Right cardiac atrium (tissue), 5 donors: ENCODE data around the gene MYO1C. TPM values are rescaled to one million over a fixed set of nuclear protein-coding genes. Genes with fewer than 3 reads are reported as not detected.

Experiments used
- ATAC-seq, 2 donors: fragments of 200-7000 bp; cut with Tn5 transposase; one replicate each; pipeline versions ENCODE4 v1.8.0 to v1.9.1; 2020; ENCODE audit warnings: moderate library complexity in 2 of 2, mild to moderate bottlenecking in 1 of 2
- DNase-seq, 3 donors: peaks; one replicate each; pipeline ENCODE4 v3.0.0-alpha.2; 2020
- H3K27ac ChIP-seq: one replicate; pipeline ENCODE4 v1.5.1; 2013; ENCODE audit warnings: mild to moderate bottlenecking, low read length, control low read depth, moderate library complexity
- H3K27me3 ChIP-seq: one replicate; pipeline ENCODE4 v1.6.1; 2013; ENCODE audit not compliant: control insufficient read depth, insufficient read depth
- H3K4me1 ChIP-seq: one replicate; pipeline ENCODE4 v1.6.1; 2013; ENCODE audit warnings: low read length; ENCODE audit not compliant: control insufficient read depth, insufficient read depth
- H3K4me3 ChIP-seq: one replicate; pipeline ENCODE4 v1.5.1; 2013; ENCODE audit warnings: low read length, control low read depth
- H3K9me3 ChIP-seq: one replicate; pipeline ENCODE4 v1.6.1; 2013; ENCODE audit warnings: low read length; ENCODE audit not compliant: control insufficient read depth
- WGBS: extraction: QIAGEN DNeasy Blood & Tissue Kit; methylation state at CpG from one replicate; pipeline ENCODE4 v1.1.7; 2013; 5-methylcytosine and 5-hydroxymethylcytosine counted together
- intact Hi-C, 4 donors: fragments of 100-400 bp; cut with DNase I; formaldehyde crosslinking; loops; one replicate each; pipeline versions ENCODE4 v1.11.0 to v1.14.0; 2022 to 2023
- polyA plus RNA-seq: library from polyadenylated mRNA; stranded (reverse); fragments of 200-250 nt; gene quantifications from one replicate; pipeline ENCODE4 v1.2.3, GENCODE V29; 2013
- total RNA-seq, 4 donors: library from RNA; stranded (reverse); fragmentation: NEBNext Ultra II Directional; extraction: Animal tissue kit (Norgen Biotek cat#: 25700); gene quantifications; one replicate each; pipeline ENCODE4 v1.2.1, GENCODE V29; 2021
- donor health status: healthy with polysubstance abuse.
- donor health status: DM: no; HTN: yes; CAD: no.
- donor health status: DM: no; HTN: no; CAD: no.
- donor health status: DM: no; HTN: yes; CAD: no; lungs with severe emphysema.
- donor health status: DM: yes; HTN: yes; CAD: no.

The MYO1C gene
- total and polyA plus RNA-seq, 5 donors, result 78.9 to 185 (median 175) TPM

DNA sequence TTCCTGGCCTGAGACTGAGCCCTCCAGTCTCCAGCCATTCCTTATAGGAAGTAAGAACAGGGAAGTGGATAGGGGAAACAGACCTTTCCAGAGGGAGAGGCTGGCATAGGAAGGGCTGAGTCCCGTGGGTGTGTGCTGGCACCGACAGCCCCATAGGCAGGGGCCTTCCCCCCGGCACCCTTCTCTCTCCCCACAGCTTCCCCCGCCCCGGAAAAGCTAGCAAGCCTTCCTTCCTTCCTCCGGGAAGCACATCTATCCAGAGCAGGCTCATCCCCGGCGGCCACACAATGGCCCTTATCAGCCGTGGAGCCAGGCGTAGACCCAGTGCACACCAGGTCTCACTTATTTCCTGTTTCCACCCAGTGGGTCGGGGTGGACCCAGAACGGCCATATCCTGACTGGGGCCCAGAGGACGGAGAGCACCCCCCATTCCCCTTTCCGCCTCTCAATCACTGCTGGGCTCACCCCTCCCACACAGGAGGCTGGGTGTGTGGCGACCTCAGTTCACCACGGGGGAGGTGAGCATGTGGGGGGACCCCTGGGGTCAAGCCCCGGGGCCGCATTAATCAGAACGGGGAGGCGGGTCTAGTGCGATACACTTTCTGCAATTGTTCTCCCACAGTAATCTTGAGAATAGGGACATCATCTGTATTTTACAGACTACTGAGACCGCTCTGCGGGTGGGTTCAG is 950 bp upstream of the MYO1C start:
- H3K4me1 ChIP-seq, result peaks cover 35% of the 10 kb centered on the region
- WGBS, result 39% methylated on average over 23 of the region's 23 CpGs
- peak; percentile 78 to 88 (median 86) for DNase-seq
- H3K27me3 ChIP-seq, result no peaks in the 10 kb centered on the region
- intact Hi-C loops, result no loop called here
- H3K27ac ChIP-seq, result peak overlapping the region; percentile 93
- peak; percentile 42 to 78 for ATAC-seq
- H3K4me3 ChIP-seq, result no peak overlapping the region
- H3K9me3 ChIP-seq, result no peaks in the 10 kb centered on the region

DNA sequence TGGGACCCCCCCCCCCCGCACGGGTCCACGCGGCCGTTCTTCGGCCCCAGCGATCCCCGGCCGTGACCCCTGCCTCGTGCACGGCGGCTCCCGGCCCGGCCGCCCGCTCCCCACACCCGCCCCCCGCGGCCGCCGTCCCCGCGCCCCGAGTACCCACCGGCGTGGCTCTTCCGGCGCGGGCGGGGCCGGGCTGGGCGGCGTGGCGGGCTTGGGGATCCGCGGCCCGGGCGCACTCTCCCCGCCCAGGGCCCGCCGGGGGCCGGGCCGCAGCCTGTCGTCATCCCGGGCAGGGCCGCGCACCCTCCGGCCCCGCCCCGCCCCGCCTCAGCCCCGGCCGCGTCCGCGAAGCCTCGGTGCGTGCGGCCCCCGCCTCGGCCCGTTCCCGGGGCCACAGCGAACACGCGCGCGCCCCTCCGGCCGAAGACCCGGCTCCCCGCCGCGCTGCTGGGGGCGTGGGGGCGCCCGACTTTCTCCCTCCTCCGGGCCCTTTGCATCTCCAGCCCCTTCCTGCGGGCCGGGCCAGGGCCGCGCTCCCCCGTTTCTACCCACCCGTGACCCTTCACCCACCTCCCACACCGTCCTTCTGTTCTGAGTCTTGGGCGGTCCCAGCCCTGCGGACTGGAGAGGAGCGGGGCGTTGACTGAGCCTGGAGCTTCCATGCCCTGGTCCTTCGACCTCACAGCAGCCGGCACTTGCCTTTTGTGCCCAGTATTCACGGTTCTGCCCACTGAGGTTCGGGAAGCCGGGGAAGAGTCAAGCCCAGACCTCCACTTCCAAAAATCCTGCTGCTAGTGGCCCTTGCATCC is 840 bp downstream of the MYO1C start:
- H3K4me1 ChIP-seq, result peaks cover 35% of the 10 kb centered on the region
- WGBS, result 2% methylated on average over 93 of the region's 94 CpGs
- H3K4me3 ChIP-seq, result peak overlapping the region; percentile 86
- peak overlapping the region; percentile 93 for H3K27ac ChIP-seq
- H3K9me3 ChIP-seq, result no peaks in the 10 kb centered on the region
- intact Hi-C loops, result no loop called here
- ATAC-seq (peak; percentile 31 to 57), DNase-seq (peak; percentile 79 to 91 (median 91))
- no peaks in the 10 kb centered on the region for H3K27me3 ChIP-seq

DNA sequence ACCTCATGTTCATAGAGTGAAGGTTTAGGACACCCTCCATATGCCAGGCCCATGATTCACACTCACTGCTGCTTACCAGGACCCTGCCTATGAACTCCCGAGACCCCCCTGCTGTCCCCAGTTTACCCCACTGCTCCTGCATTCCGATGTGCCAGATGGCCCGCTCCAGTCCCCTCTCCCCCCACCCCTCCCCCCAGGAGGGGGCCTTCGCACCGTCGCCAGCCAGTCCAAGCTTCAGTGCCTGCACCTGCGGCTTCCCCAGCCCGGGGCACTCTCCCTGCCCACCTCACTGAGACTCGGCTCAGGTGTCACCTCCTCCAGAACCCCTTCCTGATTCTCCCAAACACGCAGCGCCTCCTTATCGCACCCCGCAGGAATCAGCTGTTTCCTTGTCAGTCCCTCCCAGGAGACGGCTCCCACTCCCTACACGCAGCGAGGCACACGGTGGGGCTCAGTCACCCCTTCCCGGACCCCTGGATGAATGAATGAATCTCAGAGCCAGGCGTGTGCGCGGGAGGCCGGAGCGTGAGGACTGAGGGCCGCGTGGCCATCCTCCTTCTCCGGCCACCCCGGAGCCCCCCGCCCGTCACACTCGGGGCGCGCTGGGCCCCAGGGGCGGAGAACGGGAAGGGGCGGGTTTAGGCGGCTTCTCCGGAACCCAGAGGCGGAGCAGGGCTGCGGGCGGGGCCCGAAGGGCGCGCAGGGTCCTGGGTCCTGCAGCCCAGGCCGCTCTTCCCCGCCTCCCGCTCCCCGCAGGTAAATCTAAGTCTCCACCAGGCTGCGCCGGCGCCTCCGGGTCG is 1.6 kb downstream of the MYO1C start:
- ATAC-seq (peak; percentile 32 to 41), DNase-seq (peak; percentile 84 to 92 (median 91))
- Histone ChIP-seq H3K4me1 (peaks cover 29% of the 10 kb centered on the region), H3K4me3 (peak overlapping the region; percentile 86), H3K27me3 (no peaks in the 10 kb centered on the region), H3K27ac (peak overlapping the region; percentile 69), H3K9me3 (no peaks in the 10 kb centered on the region)
- intact Hi-C loops, result no loop called here
- WGBS, result under 1% methylated on average over 52 of the region's 52 CpGs

DNA sequence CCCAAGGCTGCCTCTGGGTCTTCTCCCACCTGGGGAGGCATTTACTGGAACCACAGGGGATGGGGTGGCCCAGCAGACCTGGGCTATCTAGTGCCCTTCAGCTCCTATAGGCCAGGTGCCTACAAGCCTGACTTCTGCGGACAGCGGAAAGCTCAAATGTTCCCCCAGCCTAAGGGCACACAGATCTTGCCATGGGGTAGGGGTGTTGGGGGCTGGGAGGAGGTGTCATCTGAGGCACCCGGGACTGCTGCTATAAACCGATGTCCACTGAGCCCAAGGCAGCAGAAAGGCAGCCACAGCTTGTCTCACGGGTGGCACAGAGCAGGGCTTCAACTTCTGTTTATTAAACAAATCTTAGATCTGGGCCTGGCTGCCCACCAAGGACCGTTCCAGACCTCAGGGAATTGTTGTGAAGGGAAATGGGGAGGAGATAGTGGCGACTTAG is 3.6 kb downstream of the MYO1C start:
- peak overlapping the region; percentile 52 for H3K4me3 ChIP-seq
- DNase-seq (peak in 1 of 3 donors; percentile 64), ATAC-seq (no peak)
- no peaks in the 10 kb centered on the region for H3K9me3 ChIP-seq
- intact Hi-C loops, result no loop called here
- WGBS, result 55% methylated on average over 7 of the region's 7 CpGs
- H3K27ac ChIP-seq, result peak overlapping the region; percentile 94
- H3K4me1 ChIP-seq, result peaks cover 24% of the 10 kb centered on the region
- H3K27me3 ChIP-seq, result no peaks in the 10 kb centered on the region

DNA sequence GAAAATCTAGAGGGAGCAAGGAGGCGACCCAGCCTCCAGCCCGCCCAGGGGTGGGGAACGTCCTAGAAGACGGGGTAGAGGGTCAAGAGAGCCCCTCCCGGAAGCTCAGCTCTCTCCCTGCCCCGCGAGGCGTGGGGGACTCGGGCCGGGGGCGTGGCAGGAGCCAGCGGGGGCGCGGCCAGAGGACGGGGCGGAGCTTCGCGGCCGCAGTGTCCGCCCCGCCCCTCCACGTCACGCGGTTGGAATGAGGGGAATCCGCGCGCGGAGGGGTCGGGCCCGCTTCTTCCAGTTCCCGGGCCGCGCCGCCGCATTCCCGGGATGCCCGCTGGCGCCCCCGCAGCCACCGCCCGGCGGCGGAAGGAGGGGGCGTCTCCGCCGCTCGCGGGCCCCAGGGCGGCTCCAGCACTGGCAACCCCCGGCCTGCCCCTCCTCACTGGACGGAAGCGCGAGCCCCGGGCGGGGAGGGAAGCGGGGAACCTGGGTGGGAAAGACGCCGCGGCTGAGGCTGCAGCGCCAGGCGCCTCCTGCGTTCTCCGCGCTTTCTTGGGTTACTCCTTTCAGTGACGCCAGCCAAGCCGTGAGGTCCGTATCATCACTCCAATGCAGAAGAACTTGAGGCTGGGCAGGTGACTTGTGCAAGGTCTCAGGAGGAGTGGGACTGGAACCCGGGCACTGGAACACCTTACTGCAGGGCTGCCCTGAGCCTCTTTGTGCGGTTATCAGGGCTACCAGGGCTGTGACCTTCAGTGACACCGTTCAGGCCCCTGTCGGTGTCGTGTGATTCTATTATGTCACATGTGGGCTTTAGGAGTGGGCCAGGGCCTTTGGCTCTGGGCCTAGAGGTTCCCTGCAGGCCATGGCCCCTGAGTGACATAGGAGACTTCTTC is 4.3 kb downstream of the MYO1C start:
- ATAC-seq (peak; percentile 68 to 74), DNase-seq (peak; percentile 91 to 97 (median 97))
- Histone ChIP-seq H3K4me1 (peaks cover 19% of the 10 kb centered on the region), H3K27me3 (no peaks in the 10 kb centered on the region), H3K27ac (peak overlapping the region; percentile 94), H3K4me3 (peak overlapping the region; percentile 52), H3K9me3 (no peaks in the 10 kb centered on the region)
- WGBS, result 1% methylated on average over 72 of the region's 72 CpGs
- intact Hi-C loops, result no loop called here

DNA sequence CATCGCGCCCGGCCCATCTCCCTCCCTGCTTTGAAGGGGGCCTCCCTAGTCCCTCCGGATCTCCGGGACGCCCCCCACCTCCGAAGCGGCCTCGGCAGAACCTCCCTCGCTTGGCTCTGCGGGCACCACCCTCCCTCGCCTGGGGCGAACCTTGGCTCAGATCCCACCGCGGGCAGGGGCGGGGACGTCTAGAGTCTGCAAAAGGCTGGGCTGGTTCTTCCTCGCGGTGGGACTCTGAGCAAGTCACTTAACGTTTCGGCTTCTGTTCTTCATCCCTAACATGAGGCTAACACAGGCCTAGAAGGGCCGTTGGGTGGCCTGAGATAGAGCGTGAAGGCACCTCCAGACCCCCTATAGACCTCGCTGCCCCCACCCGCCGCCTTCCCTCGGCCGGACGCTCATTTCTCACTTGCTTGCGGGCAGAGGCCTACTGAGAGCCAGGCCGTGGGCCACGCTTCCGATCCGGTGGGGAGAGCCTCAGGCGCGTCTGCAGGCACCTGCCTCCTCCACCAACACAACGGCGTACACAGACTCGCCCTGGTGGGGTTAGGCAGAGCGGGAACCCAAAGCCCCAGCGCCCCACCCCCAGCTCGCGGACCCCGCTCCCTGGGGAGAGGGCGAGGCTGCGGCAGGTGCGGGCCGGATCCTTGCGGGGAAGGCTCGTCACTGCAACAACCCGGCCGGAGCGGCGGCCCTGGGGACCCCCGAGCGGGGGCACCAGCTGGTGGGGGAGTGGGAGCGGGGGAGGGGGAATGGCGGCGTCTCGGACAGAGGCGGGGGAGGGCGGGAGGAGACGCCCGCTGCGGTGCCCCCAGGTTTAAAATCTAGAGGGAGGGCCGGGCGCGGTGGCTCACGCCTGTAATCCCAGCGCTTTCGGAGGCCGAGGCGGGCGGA is 5.4 kb downstream of the MYO1C start:
- Histone ChIP-seq H3K27ac (peak overlapping the region; percentile 94), H3K4me1 (peaks cover 9% of the 10 kb centered on the region), H3K9me3 (no peaks in the 10 kb centered on the region), H3K27me3 (no peaks in the 10 kb centered on the region), H3K4me3 (no peak overlapping the region)
- peak; percentile 84 to 94 (median 90) for DNase-seq
- peak; percentile 12 to 20 for ATAC-seq
- WGBS, result 31% methylated on average over 74 of the region's 74 CpGs
- intact Hi-C loops, result no loop called here

DNA sequence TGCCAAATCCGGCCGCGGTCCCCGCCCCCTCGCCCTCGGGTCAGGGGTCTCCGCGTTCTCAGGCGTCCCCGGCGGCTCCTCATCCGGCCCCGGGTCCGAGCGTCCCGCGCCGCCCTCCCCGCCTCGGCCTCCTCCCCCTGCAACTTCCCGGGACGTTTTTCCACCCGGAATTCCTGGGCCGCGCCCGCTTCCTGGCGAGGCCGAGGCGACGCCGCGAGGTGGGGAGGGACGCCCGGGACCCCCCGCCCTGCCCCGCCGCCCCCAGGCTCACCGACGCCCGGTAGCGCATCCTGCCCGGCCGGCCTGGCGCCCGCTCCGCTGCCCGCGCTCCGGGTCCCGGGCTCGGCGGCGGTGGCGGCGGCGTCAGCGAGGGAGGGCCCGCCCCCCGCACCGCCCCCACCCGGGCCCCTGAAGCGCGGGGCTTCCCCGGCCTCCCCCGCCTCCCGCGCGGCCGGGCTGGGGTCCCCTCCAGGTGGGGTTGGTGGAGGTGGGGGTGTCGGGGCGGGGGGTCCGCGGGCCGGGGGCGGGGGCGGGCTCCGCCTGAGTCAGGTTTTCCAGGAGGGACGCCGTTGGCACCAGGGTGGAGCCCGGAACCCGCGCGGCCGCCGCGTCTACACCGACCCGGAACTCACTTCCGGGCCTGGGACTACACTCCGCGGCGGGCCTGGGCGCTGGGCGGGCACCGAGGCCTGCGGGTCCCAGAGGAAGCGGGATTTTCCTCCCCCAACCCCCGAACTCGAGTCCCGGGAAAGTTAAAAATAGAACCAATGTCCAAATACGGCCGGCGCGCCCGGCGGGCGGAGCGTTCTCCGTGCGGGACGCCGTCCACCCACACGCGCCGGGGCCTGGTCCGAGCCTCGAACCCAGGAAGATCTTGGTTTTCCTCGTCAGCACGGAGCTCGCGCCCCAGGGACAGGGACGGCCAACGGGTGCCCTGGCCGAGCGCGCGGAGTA is 6.8 kb downstream of the MYO1C start:
- Histone ChIP-seq H3K4me1 (peaks cover 6% of the 10 kb centered on the region), H3K27ac (peak overlapping the region; percentile 87), H3K4me3 (peak overlapping the region; percentile 89), H3K27me3 (no peaks in the 10 kb centered on the region), H3K9me3 (no peaks in the 10 kb centered on the region)
- ATAC-seq, result peak; percentile 40 to 43
- intact Hi-C loops, result no loop called here
- WGBS, result 2% methylated on average over 127 of the region's 127 CpGs
- DNase-seq, result peak; percentile 85 to 91 (median 91)

DNA sequence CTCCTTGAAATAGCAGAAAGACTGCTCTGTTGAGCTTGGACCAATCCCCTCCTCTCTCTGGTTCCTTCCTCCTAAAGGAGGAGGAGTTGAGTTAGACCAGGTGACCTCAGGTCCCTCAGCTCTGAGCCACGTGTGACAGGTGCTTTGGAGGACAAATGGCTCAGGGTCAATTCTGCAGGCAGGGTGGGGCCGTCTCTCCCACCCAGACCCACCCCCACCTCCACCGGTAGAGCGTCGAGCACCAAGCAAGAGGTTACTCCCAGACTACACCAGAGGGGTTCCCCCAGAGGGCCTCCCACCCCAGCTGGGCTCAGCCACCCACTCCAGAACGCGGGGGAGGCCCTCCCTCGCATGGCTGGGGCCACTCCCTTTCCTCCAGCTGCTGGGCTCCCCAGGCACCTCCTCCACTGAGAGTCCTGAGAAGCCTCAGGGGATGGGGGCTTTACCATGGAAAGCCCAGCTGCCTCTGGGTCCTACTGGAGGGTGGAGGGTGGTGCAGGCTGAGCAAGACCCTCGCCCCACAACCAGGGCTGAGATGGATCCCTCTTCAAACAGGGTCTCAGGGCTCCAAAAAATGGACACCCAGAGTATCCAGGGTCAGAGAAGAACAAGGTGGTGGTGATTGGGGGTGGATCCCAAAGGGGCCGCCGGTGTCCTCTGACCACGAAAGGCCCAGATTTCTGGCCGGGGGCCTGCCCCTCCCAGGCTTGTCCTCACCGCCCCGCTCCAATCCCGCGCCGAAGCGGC is 7.6 kb downstream of the MYO1C start:
- H3K4me3 ChIP-seq, result peak overlapping the region; percentile 89
- WGBS, result 5% methylated on average over 19 of the region's 19 CpGs
- peak overlapping the region; percentile 55 for H3K27ac ChIP-seq
- peak; percentile 65 to 84 (median 83) for DNase-seq
- ATAC-seq, result peak; percentile 1 to 31
- H3K4me1 ChIP-seq, result peaks cover 6% of the 10 kb centered on the region
- H3K9me3 ChIP-seq, result no peaks in the 10 kb centered on the region
- H3K27me3 ChIP-seq, result no peaks in the 10 kb centered on the region
- intact Hi-C loops, result no loop called here
